DOHH2 (cell line): ENCODE results near the gene GPAM.
A peak's percentile ranks its signal among the peaks of the same experiment; 100 is the strongest.

Source experiments
- EZH2phosphoT487 ChIP-seq: fragments of 200-600 bp; sonication (generic); IDR thresholded peaks from 2 replicates; pipeline ENCODE4 v1.6.1; 2017; ENCODE audit warnings: borderline replicate concordance, mild to moderate bottlenecking, antibody characterized with exemption, low read length, moderate library complexity, mixed read lengths
- TF ChIP-seq, protein P1 (sequence below): fragments of 200-600 bp; sonication (generic); IDR thresholded peaks from one replicate; pipeline ENCODE4 v1.5.1; 2014; ENCODE audit warnings: antibody characterized with exemption, mild to moderate bottlenecking, low read depth, low read length; ENCODE audit not compliant: poor library complexity, severe bottlenecking

- TF ChIP-seq, protein P1, sequence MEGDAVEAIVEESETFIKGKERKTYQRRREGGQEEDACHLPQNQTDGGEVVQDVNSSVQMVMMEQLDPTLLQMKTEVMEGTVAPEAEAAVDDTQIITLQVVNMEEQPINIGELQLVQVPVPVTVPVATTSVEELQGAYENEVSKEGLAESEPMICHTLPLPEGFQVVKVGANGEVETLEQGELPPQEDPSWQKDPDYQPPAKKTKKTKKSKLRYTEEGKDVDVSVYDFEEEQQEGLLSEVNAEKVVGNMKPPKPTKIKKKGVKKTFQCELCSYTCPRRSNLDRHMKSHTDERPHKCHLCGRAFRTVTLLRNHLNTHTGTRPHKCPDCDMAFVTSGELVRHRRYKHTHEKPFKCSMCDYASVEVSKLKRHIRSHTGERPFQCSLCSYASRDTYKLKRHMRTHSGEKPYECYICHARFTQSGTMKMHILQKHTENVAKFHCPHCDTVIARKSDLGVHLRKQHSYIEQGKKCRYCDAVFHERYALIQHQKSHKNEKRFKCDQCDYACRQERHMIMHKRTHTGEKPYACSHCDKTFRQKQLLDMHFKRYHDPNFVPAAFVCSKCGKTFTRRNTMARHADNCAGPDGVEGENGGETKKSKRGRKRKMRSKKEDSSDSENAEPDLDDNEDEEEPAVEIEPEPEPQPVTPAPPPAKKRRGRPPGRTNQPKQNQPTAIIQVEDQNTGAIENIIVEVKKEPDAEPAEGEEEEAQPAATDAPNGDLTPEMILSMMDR, result peak; percentile 83
- TF ChIP-seq EZH2phosphoT487, result no peak
These were observed 67.7 kb downstream of the GPAM start for GRCh38 chr10:112115781-112116385.
